HG03135 (cell line): ENCODE results near the gene GPR89A.
"Not testable (repeated sequence)": the region's sequence is repeated elsewhere in the genome, so short reads cannot be mapped to it uniquely, and the experiment has no call there.

Experiments used
- ATAC-seq: cut with Tn5 transposase; IDR thresholded peaks from one replicate; pipeline ENCODE4 v1.9.1; 2021; ENCODE audit warnings: mild to moderate bottlenecking, moderate library complexity; ENCODE audit not compliant: unreplicated experiment

GPR89A gene

DNA sequence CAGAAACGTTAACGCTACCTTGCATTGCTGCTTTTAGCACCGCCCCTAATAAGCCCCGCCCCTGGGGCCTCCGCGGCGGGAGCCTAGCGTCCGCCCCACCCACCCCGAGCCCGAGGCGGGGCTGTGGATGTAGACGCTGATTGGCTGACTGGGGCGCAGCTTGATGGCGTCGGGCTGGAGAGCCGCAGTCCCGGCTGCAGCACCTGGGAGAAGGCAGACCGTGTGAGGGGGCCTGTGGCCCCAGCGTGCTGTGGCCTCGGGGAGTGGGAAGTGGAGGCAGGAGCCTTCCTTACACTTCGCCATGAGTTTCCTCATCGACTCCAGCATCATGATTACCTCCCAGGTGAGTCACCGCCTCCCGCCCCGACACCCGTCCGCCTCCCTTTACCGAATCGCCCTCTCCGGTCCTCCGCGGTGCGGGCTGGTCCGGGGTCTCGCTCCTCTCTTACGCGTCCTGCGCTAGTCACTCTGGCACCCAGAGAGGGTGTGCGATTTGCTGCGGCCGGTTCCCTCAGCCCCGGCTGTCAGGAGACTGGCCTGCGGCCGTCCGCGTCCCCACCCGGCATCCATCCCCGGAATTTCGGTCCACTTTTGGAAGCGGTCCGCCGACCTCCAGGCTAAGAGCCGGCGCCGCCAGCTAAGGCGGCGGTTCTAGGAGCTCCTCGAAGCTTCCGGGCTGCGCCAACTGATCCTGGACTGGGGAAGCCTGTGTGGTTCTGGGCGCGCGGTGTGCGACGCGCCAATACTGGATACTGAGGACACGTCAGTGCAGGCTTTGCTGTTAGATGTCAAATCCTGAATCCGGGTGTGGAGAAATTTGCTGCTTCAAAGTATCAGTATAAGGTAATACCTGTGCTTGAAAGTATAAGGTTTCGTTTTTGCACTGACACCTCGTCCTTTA is at the start of gene GPR89A:
GPR89A (plus strand) TSS at position 156 of the 901 bp plus-strand sequence; CDS start at position 302, 146 bp downstream.
- ATAC-seq = peak; percentile 95

GRCh38 chr1:145586820-145587219 is 21.0 kb upstream of the GPR89A start:
- not testable (repeated sequence) for ATAC-seq

DNA sequence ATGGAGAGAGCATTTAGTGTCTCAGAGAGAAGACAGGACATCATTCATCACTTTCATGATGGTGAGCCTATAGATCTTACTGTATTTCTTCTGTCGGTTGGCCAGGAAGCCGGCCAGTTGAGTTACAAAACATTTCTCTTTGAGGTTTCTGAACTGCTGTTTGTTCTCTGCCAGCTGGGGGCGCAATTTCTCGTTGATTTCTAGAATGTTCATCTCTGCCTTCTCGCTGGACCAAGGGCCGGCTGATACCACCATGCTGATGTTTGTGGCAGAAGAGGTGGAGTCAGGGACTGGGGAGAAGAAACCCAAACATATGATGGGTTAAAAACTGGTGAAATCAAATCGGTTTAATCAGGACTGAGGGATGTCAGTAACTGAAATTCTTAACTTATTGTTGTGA is 17.0 kb upstream of the GPR89A start:
- not testable (repeated sequence) for ATAC-seq

- not testable (repeated sequence) for ATAC-seq
Observed at GRCh38 chr1:145592347-145592746, 15.4 kb upstream of the GPR89A start.

GRCh38 chr1:145595421-145595820 is 12.4 kb upstream of the GPR89A start:
- not testable (repeated sequence) for ATAC-seq

GRCh38 chr1:145596236-145596635 is 11.6 kb upstream of the GPR89A start:
- not testable (repeated sequence) for ATAC-seq

GRCh38 chr1:145599426-145599825 is 8.4 kb upstream of the GPR89A start:
- not testable (repeated sequence) for ATAC-seq

DNA sequence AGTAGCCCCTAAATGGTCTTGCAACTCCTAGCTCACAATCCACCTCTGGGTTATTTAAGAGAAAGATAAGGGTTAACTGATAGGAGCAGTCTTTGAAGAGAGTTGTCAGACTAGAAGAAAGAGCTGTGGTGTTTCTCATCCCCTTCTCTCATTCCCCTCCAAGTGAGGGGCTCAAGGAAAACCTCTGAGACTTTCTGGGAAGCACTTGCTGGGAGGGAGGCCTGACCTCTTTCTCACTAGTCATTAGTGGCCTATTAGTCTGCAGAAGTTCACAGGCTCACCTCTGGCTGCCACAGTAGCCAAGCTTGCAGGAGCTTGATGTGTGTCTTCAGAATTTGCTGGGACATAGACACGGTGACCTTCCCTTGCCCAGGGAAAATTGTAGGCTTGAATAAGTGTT is 6.2 kb upstream of the GPR89A start:
- ATAC-seq = no peak

DNA sequence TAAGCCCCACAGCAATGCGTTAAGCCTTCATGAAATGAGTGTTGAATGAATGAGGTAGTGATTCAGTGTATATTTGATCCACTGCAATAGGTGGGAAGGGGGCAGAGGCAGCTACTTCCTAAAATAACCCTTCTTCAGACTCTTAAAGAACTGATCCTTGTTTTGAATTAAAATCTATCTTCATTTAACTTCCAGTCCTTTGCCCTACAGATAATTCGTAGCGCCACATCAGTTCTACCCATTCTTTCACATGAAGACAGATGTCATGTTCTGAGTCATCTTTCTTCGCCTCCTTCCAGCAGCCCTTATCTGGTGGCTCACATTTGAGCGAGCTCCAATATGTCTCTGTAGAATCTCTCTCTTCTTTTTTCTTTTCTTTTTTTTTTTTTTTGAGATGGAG is 948 bp upstream of the GPR89A start:
- not testable (repeated sequence) for ATAC-seq

DNA sequence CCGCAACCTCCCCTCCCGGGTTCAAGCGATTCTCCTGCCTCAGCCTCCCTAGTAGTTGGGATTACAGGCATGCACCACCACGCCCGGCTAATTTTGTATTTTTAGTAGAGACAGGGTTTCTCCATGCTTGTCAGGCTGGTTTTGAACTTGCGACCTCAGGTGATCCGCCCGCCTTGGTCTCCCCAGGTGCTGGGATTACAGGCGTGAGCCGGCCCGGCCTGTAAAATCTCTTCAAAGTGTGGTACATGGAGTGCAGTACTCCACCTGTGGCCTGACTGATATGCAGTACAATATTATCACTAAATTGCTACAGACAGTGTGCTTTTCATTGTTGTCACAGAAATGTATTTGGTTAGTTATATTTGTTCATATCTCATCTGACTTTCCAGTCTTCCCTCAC is 499 bp upstream of the GPR89A start:
- ATAC-seq = not testable (repeated sequence)

- ATAC-seq = not testable (repeated sequence)
Observed at GRCh38 chr1:145610744-145611143, 3.0 kb downstream of the GPR89A start.

DNA sequence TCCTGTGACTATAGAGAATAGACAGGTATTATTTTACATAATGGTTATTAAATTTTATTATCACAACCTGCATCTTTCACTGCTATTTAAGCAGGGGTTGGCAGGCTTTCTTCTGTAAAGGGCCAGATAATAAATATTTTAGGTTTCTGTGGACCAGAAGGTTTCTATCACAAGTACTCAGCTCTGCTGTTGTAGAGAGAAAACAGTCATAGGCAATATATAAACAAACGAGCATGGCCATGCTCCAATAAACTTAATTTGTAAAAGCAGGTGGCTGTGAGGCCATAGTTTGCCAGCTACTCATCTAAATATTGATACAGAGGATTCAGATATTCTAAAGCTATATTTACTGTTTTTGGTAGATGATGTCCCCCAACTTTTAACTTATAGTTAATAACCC is 12.3 kb downstream of the GPR89A start:
- not testable (repeated sequence) for ATAC-seq

- ATAC-seq = not testable (repeated sequence)
Observed at GRCh38 chr1:145622177-145622576, 14.4 kb downstream of the GPR89A start.

DNA sequence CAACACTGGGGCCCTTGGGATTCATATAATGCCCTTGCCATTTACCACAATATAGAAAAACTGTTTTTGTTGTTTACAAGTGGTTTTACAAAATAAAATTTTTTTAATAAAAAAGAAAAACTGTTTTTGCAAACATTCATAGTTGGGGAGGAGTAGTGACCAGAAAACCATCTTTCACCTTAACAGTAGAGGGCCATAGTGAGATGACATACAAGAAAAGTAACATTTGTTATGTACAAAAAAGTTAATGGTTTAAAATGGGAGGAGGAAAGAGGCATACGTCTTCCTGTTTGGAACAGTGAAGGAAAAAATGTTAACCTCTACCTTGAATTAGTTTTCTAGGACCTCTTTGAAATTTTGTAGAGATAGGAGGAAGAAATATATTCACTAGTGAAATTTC is 28.4 kb downstream of the GPR89A start:
- ATAC-seq = not testable (repeated sequence)

DNA sequence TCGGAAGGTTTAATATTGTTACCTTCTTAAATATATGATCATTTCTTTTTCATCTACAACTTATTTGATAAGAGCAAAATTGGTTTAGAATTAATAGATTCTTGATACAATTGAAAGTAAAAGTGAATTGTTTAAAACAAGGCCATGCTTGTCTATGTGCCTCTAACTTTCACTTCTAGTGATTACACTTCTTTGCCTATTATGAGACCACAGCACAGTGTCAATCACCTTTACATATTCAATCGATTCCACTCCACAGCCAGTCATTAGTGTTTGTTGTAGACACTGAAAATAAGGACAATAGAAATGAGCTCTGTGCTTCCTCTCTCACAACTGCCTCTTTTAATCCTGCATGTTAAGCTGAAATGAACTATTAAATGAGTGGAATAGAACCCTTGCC is 34.1 kb downstream of the GPR89A start:
- ATAC-seq = not testable (repeated sequence)

- ATAC-seq = not testable (repeated sequence)
Observed at GRCh38 chr1:145643990-145644389, 36.2 kb downstream of the GPR89A start.

DNA sequence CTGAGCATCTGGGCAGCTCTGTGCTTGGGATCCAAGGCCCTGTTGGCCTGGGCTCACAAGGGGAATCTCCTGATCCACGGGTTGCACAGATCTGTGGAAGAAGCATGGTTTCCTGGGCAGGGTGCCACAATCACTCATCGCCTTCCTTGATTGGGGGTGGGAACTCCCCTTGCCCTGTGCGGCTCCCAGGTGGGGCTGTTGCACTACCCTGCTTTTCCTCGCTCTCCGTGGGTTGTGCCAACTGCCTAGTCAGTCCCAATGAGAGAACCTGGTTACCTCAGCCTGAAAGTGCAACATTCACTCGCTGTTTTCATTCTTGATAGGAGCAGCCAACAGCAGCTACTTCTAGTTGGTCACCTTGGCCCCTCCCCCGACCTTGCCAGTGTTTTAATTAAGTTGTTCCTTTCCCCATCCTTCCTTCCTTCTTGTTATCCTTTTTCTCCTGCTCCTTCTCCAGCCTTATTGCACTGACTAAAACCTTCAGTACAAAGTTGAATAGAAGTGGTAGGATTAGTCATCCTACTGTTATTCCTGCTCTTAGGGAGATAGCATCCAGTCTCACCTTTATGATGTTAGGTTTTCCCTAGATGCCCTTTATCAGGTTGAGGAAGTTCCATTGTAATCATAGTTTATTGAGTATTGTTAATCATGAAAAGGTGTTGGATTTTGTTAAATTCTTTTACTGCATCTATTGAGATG is 48.6 kb downstream of the GPR89A start:
- ATAC-seq = not testable (repeated sequence)

DNA sequence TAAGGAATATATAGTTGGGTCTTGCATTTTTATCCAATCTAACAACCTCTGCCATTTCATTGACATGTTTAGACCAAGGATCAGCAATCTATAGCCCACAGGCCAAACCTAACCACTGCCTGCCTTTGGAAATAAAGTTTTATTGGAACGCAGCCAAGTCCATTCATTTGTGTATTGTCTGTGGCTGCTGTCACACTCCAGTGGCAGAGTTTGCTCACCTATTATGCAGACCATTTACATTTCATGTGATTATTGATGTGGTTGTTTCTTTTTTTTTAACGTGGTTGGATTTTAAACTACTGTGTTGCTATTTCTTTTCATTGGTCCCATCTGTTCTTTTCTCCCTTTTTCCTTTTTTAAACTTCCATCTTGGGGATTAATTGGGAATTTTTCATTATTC is 54.7 kb downstream of the GPR89A start:
- not testable (repeated sequence) for ATAC-seq

DNA sequence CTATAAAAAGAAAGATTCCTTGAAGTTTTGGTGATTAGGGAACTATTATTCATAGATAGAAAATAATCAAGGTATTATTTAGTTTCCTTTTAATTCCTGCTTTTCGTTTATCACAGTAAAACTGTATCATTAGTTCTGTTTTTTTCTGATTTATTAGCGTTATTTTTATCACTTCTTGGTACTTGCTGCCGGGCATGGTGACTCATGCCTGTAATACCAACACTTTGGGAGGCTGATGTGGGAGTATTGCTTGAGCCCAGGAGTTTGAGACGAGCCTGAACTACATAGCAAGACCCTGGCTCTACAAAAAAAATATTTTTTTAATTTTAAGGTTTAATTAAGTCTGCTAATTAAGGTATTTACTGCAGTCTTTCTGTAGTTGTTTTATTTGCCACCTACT is 57.2 kb downstream of the GPR89A start:
- not testable (repeated sequence) for ATAC-seq

GRCh38 chr1:145670995-145671745 is 63.4 kb downstream of the GPR89A start:
- ATAC-seq = not testable (repeated sequence)

DNA sequence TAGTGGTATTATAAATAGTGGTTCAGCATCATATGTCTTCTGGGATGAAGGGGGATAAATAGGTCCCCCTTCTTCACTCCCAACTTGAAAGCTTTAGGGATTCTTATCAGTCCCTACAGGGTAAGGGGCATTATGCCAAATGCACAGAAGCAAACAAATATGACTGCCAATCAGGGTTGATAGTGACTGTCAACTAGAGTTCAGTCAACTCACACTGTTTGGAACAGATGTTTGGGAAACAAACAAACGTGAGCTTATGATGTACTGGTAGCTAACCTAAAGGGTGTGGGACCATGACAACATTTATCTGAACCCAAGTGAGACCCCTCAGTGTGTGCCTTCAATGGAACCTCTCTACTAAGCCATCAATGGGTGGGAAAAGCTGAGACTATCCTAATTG is 65.4 kb downstream of the GPR89A start:
- ATAC-seq = not testable (repeated sequence)
